DOHH2 (cell line): ENCODE data around the gene ATP8A2.

Experiments used
- H3F3A ChIP-seq: fragments of 200-600 bp; sonication (generic), shearing (Covaris generic); 2 replicates; pipeline ENCODE4 v1.6.0; 2016; ENCODE audit warnings: antibody characterized with exemption, mild to moderate bottlenecking; ENCODE audit not compliant: control insufficient read depth, insufficient read depth
- H3K27ac ChIP-seq: fragments of 200-600 bp; sonication (generic); 2 replicates; pipeline ENCODE4 v1.5.1; 2014; ENCODE audit warnings: low read depth, mild to moderate bottlenecking, low read length, moderate library complexity
- H3K27me3 ChIP-seq: fragments of 200-600 bp; sonication (generic); 2 replicates; pipeline ENCODE4 v1.6.1; 2014; ENCODE audit warnings: mild to moderate bottlenecking, low read length, mixed read lengths; ENCODE audit not compliant: control insufficient read depth
- H3K36me3 ChIP-seq: fragments of 200-600 bp; sonication (generic); 2 replicates; pipeline ENCODE4 v1.6.1; 2014; ENCODE audit warnings: mild to moderate bottlenecking, low read length, moderate library complexity, mixed read lengths; ENCODE audit not compliant: control insufficient read depth
- H3K4me1 ChIP-seq: fragments of 200-600 bp; sonication (generic); 2 replicates; pipeline ENCODE4 v1.6.1; 2014; ENCODE audit warnings: mild to moderate bottlenecking, low read length, mixed read lengths; ENCODE audit not compliant: control insufficient read depth
- H3K4me2 ChIP-seq: fragments of 200-600 bp; sonication (generic); 2 replicates; pipeline ENCODE4 v1.6.0; 2014; ENCODE audit warnings: mild to moderate bottlenecking, low read length, moderate library complexity
- H3K4me3 ChIP-seq: fragments of 200-600 bp; sonication (generic); 2 replicates; pipeline ENCODE4 v1.5.1; 2014; ENCODE audit warnings: mild to moderate bottlenecking, low read length, mixed read lengths
- H3K79me2 ChIP-seq: fragments of 200-600 bp; sonication (generic); 2 replicates; pipeline ENCODE4 v1.6.1; 2014; ENCODE audit warnings: mild to moderate bottlenecking, low read length, mixed read lengths; ENCODE audit not compliant: control insufficient read depth
- H3K9me2 ChIP-seq: fragments of 200-600 bp; sonication (generic); replicated peaks from 2 replicates; pipeline ENCODE4 v1.6.1; 2014; ENCODE audit warnings: mild to moderate bottlenecking, low read length, mixed read lengths; ENCODE audit not compliant: control insufficient read depth
- H3K9me3 ChIP-seq: fragments of 200-600 bp; sonication (generic); 2 replicates; pipeline ENCODE4 v1.6.1; 2014; ENCODE audit warnings: antibody characterized with exemption, low read length, mixed read lengths; ENCODE audit not compliant: control insufficient read depth, insufficient read depth
- H4K20me1 ChIP-seq: fragments of 200-600 bp; sonication (generic); 2 replicates; pipeline ENCODE4 v1.6.0; 2014; ENCODE audit warnings: low read depth, mild to moderate bottlenecking, antibody characterized with exemption, low read length, moderate library complexity; ENCODE audit not compliant: control insufficient read depth, insufficient read depth
- EZH2phosphoT487 ChIP-seq: fragments of 200-600 bp; sonication (generic); IDR thresholded peaks from 2 replicates; pipeline ENCODE4 v1.6.1; 2017; ENCODE audit warnings: borderline replicate concordance, mild to moderate bottlenecking, antibody characterized with exemption, low read length, moderate library complexity, mixed read lengths
- TF ChIP-seq, protein P1 (sequence below): fragments of 200-600 bp; sonication (generic); IDR thresholded peaks from one replicate; pipeline ENCODE4 v1.5.1; 2014; ENCODE audit warnings: antibody characterized with exemption, mild to moderate bottlenecking, low read depth, low read length; ENCODE audit not compliant: poor library complexity, severe bottlenecking

Gene ATP8A2

DNA sequence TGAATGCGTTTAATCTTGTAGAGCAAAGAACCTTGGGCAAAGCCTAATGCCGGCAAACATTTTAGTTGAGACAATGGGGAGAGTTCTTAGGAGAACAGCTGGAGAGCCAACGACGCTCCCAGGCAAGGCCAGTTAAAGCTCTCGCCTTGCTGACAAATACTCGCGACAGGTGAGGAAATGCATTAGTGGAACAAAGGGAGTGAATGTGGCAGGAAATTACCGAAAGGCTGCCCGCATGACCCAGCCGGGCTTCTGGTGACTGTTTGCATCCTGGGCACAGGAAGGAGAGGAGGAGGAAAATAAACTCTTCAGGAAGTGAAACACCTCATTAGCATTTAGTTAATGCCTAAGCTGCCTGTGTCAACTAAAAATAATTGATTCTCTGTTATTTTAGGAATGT lies 605.4 kb downstream of the ATP8A2 start:
- Histone ChIP-seq H3K4me3 (no peak overlapping the region), H4K20me1 (no peaks in the 10 kb centered on the region), H3K4me1 (no peaks in the 10 kb centered on the region), H3K9me3 (no peaks in the 10 kb centered on the region), H3K27ac (no peak overlapping the region), H3K9me2 (no peaks in the 10 kb centered on the region), H3K79me2 (no peaks in the 10 kb centered on the region), H3F3A (no peaks in the 10 kb centered on the region), H3K27me3 (no peaks in the 10 kb centered on the region), H3K36me3 (no peaks in the 10 kb centered on the region), H3K4me2 (no peak overlapping the region)
- TF ChIP-seq, protein P1, sequence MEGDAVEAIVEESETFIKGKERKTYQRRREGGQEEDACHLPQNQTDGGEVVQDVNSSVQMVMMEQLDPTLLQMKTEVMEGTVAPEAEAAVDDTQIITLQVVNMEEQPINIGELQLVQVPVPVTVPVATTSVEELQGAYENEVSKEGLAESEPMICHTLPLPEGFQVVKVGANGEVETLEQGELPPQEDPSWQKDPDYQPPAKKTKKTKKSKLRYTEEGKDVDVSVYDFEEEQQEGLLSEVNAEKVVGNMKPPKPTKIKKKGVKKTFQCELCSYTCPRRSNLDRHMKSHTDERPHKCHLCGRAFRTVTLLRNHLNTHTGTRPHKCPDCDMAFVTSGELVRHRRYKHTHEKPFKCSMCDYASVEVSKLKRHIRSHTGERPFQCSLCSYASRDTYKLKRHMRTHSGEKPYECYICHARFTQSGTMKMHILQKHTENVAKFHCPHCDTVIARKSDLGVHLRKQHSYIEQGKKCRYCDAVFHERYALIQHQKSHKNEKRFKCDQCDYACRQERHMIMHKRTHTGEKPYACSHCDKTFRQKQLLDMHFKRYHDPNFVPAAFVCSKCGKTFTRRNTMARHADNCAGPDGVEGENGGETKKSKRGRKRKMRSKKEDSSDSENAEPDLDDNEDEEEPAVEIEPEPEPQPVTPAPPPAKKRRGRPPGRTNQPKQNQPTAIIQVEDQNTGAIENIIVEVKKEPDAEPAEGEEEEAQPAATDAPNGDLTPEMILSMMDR, result no peak
- TF ChIP-seq EZH2phosphoT487, result no peak

DNA sequence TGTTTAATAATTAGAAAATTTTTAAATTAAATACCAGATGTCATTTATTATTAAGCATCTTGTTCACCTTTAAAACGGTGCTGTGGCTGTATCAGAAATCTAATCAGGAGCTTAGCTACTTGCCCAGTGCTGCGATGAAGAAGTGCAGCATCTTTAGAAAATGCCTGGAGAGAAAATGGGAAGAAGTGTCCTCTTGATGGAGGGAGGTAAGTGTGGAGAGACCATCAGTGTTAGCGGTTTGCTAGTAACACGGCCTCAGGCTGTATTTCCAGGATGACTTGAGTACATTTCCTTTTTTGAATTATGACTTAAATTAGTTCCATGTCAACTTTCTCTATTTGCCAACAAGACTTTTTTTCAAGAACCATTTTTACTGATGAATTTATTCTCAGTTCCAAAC lies 605.9 kb downstream of the ATP8A2 start:
- no peaks in the 10 kb centered on the region for H3K9me2 ChIP-seq
- no peaks in the 10 kb centered on the region for H3K27me3 ChIP-seq
- no peak overlapping the region for H3K27ac ChIP-seq
- H3K4me2 ChIP-seq, result no peak overlapping the region
- no peak overlapping the region for H3K4me3 ChIP-seq
- H3F3A ChIP-seq, result no peaks in the 10 kb centered on the region
- H4K20me1 ChIP-seq, result no peaks in the 10 kb centered on the region
- no peaks in the 10 kb centered on the region for H3K79me2 ChIP-seq
- no peak for TF ChIP-seq EZH2phosphoT487
- TF ChIP-seq, protein P1, result no peak
- H3K36me3 ChIP-seq, result no peaks in the 10 kb centered on the region
- H3K9me3 ChIP-seq, result no peaks in the 10 kb centered on the region
- H3K4me1 ChIP-seq, result no peaks in the 10 kb centered on the region

DNA sequence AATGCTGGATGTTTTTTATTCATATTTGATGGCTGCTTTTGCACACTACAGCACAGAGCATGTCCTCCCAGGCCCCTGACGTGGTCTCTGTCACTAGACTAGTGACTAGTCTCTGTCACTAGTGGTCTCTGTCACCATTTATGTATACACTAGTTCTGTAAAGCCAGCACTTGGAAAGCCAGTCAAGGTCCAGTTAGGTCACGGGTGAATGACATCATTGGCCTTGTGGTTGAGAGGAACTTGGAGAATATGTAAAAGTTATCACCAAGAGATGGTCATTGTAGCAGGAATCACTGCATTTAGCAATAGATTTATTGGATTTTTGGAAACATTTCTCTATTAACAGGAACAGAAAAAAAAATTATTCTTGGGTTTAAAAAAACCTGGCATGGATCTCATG lies 607.2 kb downstream of the ATP8A2 start:
- H3K9me3 ChIP-seq, result no peaks in the 10 kb centered on the region
- H3K27ac ChIP-seq, result no peak overlapping the region
- H3K27me3 ChIP-seq, result 0 out of 2 replicates have a peak, but pooled peaks cover 2% of the 10 kb centered on the region
- no peaks in the 10 kb centered on the region for H3K36me3 ChIP-seq
- H3K4me1 ChIP-seq, result no peaks in the 10 kb centered on the region
- no peaks in the 10 kb centered on the region for H4K20me1 ChIP-seq
- TF ChIP-seq, protein P1, result no peak
- no peak for TF ChIP-seq EZH2phosphoT487
- no peaks in the 10 kb centered on the region for H3K79me2 ChIP-seq
- no peaks in the 10 kb centered on the region for H3K9me2 ChIP-seq
- no peaks in the 10 kb centered on the region for H3F3A ChIP-seq
- H3K4me3 ChIP-seq, result no peak overlapping the region
- no peak overlapping the region for H3K4me2 ChIP-seq

DNA sequence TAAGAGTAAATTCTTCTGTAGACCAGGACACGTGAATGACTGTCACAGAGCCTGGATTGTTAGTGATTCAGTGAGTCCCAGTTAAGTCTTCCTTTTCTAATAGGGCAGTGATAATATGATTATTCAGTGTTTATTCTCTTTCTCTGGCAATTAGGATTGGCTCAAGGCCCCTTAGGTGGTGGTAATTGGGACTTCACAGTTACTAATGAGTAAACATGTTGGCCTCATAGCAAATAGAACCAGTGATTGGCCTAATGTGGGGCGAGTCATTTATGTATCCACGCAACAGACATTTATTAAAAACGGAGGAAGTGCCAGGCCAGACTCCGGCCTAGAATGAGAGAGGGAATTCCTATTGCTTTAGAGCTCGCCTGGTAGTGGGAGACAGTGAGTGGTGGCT lies 607.6 kb downstream of the ATP8A2 start:
- H3K4me2 ChIP-seq, result no peak overlapping the region
- TF ChIP-seq EZH2phosphoT487, result no peak
- TF ChIP-seq, protein P1, result no peak
- H3K9me2 ChIP-seq, result no peaks in the 10 kb centered on the region
- no peak overlapping the region for H3K27ac ChIP-seq
- no peaks in the 10 kb centered on the region for H3K9me3 ChIP-seq
- H3K4me3 ChIP-seq, result no peak overlapping the region
- no peaks in the 10 kb centered on the region for H4K20me1 ChIP-seq
- H3K79me2 ChIP-seq, result no peaks in the 10 kb centered on the region
- H3K4me1 ChIP-seq, result no peaks in the 10 kb centered on the region
- 0 out of 2 replicates have a peak, but pooled peaks cover 2% of the 10 kb centered on the region for H3K27me3 ChIP-seq
- H3K36me3 ChIP-seq, result no peaks in the 10 kb centered on the region
- H3F3A ChIP-seq, result no peaks in the 10 kb centered on the region
